GM23248 (cell line): ENCODE measurements around the gene LRAT. TPM values are rescaled to one million over a fixed set of nuclear protein-coding genes. Genes with fewer than 3 reads are reported as not detected.

ENCODE experiments used
- DNase-seq: peaks from one replicate; pipeline ENCODE4 v3.0.0-alpha.2; 2015
- H2AFZ ChIP-seq: fragments of 200-600 bp; sonication (generic); 2 replicates; pipeline ENCODE4 v1.6.1; 2016; ENCODE audit warnings: antibody characterized with exemption
- H3F3A ChIP-seq: fragments of 200-600 bp; sonication (generic); 2 replicates; pipeline ENCODE4 v1.6.1; 2016; ENCODE audit warnings: mild to moderate bottlenecking, antibody characterized with exemption, mixed run types; ENCODE audit not compliant: insufficient read depth
- H3K27ac ChIP-seq: fragments of 200-600 bp; sonication (generic); 2 replicates; pipeline ENCODE4 v1.5.1; 2016; ENCODE audit warnings: mild to moderate bottlenecking
- H3K27me3 ChIP-seq: fragments of 200-600 bp; sonication (generic); replicated peaks from 2 replicates; pipeline ENCODE4 v1.6.1; 2016; ENCODE audit warnings: mild to moderate bottlenecking; ENCODE audit not compliant: insufficient read depth
- H3K36me3 ChIP-seq: fragments of 200-600 bp; sonication (generic); 2 replicates; pipeline ENCODE4 v1.6.1; 2016; ENCODE audit warnings: low read depth, mild to moderate bottlenecking
- H3K4me1 ChIP-seq: fragments of 200-600 bp; sonication (generic); 2 replicates; pipeline ENCODE4 v1.6.1; 2016; ENCODE audit warnings: mild to moderate bottlenecking; ENCODE audit not compliant: insufficient read depth
- H3K4me2 ChIP-seq: fragments of 200-600 bp; sonication (generic); one replicate; pipeline ENCODE4 v1.6.1; 2016; ENCODE audit warnings: mild to moderate bottlenecking; ENCODE audit not compliant: unreplicated experiment
- H3K4me3 ChIP-seq: fragments of 200-600 bp; sonication (generic); 2 replicates; pipeline ENCODE4 v1.5.1; 2016; ENCODE audit warnings: mild to moderate bottlenecking
- H3K79me2 ChIP-seq: fragments of 200-600 bp; sonication (generic); 2 replicates; pipeline ENCODE4 v1.6.1; 2016; ENCODE audit warnings: mild to moderate bottlenecking; ENCODE audit not compliant: insufficient read depth
- H3K9ac ChIP-seq: fragments of 200-600 bp; sonication (generic); 2 replicates; pipeline ENCODE4 v1.6.1; 2016; ENCODE audit warnings: mild to moderate bottlenecking
- H3K9me2 ChIP-seq: fragments of 200-600 bp; sonication (generic); 2 replicates; pipeline ENCODE4 v1.6.1; 2016; ENCODE audit warnings: mixed run types, mild to moderate bottlenecking, moderate library complexity; ENCODE audit not compliant: insufficient read depth
- H3K9me3 ChIP-seq: fragments of 200-600 bp; sonication (generic); one replicate; pipeline ENCODE4 v1.6.1; 2017; ENCODE audit warnings: low read depth
- H4K20me1 ChIP-seq: fragments of 200-600 bp; sonication (generic); 2 replicates; pipeline ENCODE4 v1.6.0; 2016; ENCODE audit not compliant: insufficient read depth
- EZH2 ChIP-seq: fragments of 200-600 bp; sonication (generic); IDR thresholded peaks from 2 replicates; pipeline ENCODE4 v1.6.1; 2018; ENCODE audit warnings: antibody characterized with exemption, mild to moderate bottlenecking; ENCODE audit not compliant: insufficient read depth, poor library complexity, severe bottlenecking
- EZH2phosphoT487 ChIP-seq: fragments of 200-600 bp; sonication (generic); IDR thresholded peaks from 2 replicates; pipeline ENCODE4 v1.6.1; 2018; ENCODE audit warnings: antibody characterized with exemption, moderate library complexity, mild to moderate bottlenecking, low read depth; ENCODE audit not compliant: insufficient read depth
- WGBS, 2 experiments: methylation state at CpG; one replicate each; pipeline ENCODE4 v1.1.6; 2015 to 2017; ENCODE audit warnings: low lambda C conversion rate in 2 of 2, low coverage in 1 of 2; ENCODE audit errors: missing lambda C conversion rate in 2 of 2; 5-methylcytosine and 5-hydroxymethylcytosine counted together
- in situ Hi-C: fragments of 300-500 bp; cut with MboI; formaldehyde crosslinking; loops from 2 replicates; pipeline ENCODE4 v1.15.0; 2020
- polyA plus RNA-seq: library from polyadenylated mRNA; unstranded; fragments of >200 nt; fragmentation: Nextera tagmentation; extraction: Ambion mirVana; gene quantifications from 2 replicates; pipeline ENCODE4 v1.2.1, GENCODE V29; 2016
- total RNA-seq: library from RNA; depleted of rRNA; stranded (reverse); fragments of >200 nt; shearing (Covaris generic); gene quantifications from 2 replicates; pipeline ENCODE4 v1.2.3, GENCODE V29; 2014

The LRAT gene
- total and polyA plus RNA-seq, 2 experiments from 2014 or later: 0.13 TPM; not detected in 1

GRCh38 chr4:154736770-154737169 is 7.0 kb upstream of the LRAT start:
- Histone ChIP-seq H3K9me3 (no peaks in the 10 kb centered on the region), H3K9ac (no peak overlapping the region), H3K79me2 (no peaks in the 10 kb centered on the region), H3K27me3 (peaks cover 18% of the 10 kb centered on the region), H3K4me2 (no peak overlapping the region), H3K4me1 (no peaks in the 10 kb centered on the region), H3F3A (no peaks in the 10 kb centered on the region), H4K20me1 (no peaks in the 10 kb centered on the region), H3K4me3 (no peak overlapping the region), H3K27ac (no peak overlapping the region), H3K9me2 (no peaks in the 10 kb centered on the region), H3K36me3 (no peaks in the 10 kb centered on the region), H2AFZ (no peak overlapping the region)
- WGBS, 2 experiments: 17 to 21% methylated on average over 1 of the region's 1 CpG
- TF ChIP-seq EZH2phosphoT487 (no peak), EZH2 (no peak)
- DNase-seq: no peak
- in situ Hi-C loops: no loop called here

GRCh38 chr4:154738426-154738825 is 5.4 kb upstream of the LRAT start:
- Histone ChIP-seq H3K9me2 (no peaks in the 10 kb centered on the region), H3K27ac (no peak overlapping the region), H3K4me2 (no peak overlapping the region), H3K9ac (no peak overlapping the region), H4K20me1 (no peaks in the 10 kb centered on the region), H3F3A (no peaks in the 10 kb centered on the region), H3K4me1 (no peaks in the 10 kb centered on the region), H3K9me3 (no peaks in the 10 kb centered on the region), H2AFZ (no peak overlapping the region), H3K36me3 (no peaks in the 10 kb centered on the region), H3K79me2 (no peaks in the 10 kb centered on the region), H3K27me3 (peaks cover 33% of the 10 kb centered on the region), H3K4me3 (no peak overlapping the region)
- no peak for DNase-seq
- 2 to 3% methylated on average over 2 of the region's 2 CpGs for WGBS, 2 experiments
- in situ Hi-C loops: no loop called here
- TF ChIP-seq EZH2 (no peak), EZH2phosphoT487 (no peak)

DNA sequence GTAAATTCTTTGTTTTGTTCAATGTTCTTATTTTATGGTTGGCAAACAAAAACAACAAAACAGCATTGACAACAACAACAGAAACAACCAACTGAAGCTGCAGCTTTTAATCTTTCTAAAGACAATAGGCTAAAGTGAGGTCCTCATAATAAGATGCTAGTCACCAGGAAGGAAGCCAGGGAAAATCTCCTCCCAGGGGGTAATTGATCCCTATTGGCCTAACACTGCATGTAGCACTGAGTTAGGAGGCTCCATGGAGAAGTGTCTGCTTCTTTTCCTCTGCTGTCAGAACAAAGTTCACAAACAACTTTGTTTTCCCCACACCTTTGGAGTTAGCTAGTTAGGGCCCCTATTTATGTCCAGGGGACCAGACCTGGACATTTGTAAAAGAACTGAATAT is 4.7 kb upstream of the LRAT start:
- Histone ChIP-seq H2AFZ (no peak overlapping the region), H3K4me2 (no peak overlapping the region), H3K9ac (no peak overlapping the region), H3K79me2 (no peaks in the 10 kb centered on the region), H3K36me3 (no peaks in the 10 kb centered on the region), H3K4me1 (no peaks in the 10 kb centered on the region), H3K9me3 (no peaks in the 10 kb centered on the region), H3F3A (no peaks in the 10 kb centered on the region), H3K9me2 (no peaks in the 10 kb centered on the region), H3K4me3 (no peak overlapping the region), H3K27me3 (peaks cover 40% of the 10 kb centered on the region), H3K27ac (no peak overlapping the region), H4K20me1 (no peaks in the 10 kb centered on the region)
- in situ Hi-C loops: no loop called here
- DNase-seq: no peak
- TF ChIP-seq EZH2: no peak
- no peak for TF ChIP-seq EZH2phosphoT487

GRCh38 chr4:154740462-154740861 is 3.3 kb upstream of the LRAT start:
- H3K4me2 ChIP-seq: no peak overlapping the region
- H3F3A ChIP-seq: no peaks in the 10 kb centered on the region
- DNase-seq: no peak
- H3K4me1 ChIP-seq: no peaks in the 10 kb centered on the region
- TF ChIP-seq EZH2phosphoT487: no peak
- no peak for TF ChIP-seq EZH2
- in situ Hi-C loops: no loop called here
- H2AFZ ChIP-seq: no peak overlapping the region
- H3K27ac ChIP-seq: no peak overlapping the region
- H3K4me3 ChIP-seq: no peak overlapping the region
- no peaks in the 10 kb centered on the region for H3K79me2 ChIP-seq
- WGBS, 2 experiments: 58 to 65% methylated on average over 24 of the region's 24 CpGs
- no peaks in the 10 kb centered on the region for H4K20me1 ChIP-seq
- no peak overlapping the region for H3K9ac ChIP-seq
- H3K9me2 ChIP-seq: no peaks in the 10 kb centered on the region
- H3K9me3 ChIP-seq: no peaks in the 10 kb centered on the region
- H3K27me3 ChIP-seq: peaks cover 48% of the 10 kb centered on the region
- no peaks in the 10 kb centered on the region for H3K36me3 ChIP-seq

DNA sequence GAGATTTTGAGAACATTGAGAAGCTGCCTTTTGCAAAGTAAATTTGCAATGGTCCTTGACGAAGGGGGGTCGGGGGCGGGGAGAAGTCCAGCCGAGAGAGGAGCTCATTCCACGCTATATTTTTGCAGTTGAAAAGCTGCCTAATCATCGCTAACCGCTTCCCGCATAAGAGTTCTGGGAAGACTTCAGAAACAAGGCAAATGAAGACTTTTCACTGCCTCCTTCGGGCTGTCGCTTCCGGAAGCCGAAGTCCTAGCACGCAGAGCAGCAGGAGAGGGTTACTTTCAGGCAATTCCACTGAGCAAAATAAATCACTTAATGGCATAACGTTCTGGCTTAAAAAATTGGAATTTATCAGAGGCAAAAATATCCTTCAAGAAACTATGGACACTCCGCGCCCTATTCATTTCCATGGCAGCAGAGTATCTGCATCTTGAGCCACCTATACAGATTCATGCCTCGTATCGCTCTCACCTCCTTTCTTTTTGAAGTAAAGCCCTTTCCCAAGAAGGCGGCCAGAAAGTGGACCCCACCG is 2.6 kb upstream of the LRAT start:
- H3K4me1 ChIP-seq: no peaks in the 10 kb centered on the region
- TF ChIP-seq EZH2 (no peak), EZH2phosphoT487 (no peak)
- no peaks in the 10 kb centered on the region for H3K36me3 ChIP-seq
- H3K9ac ChIP-seq: no peak overlapping the region
- no peak overlapping the region for H2AFZ ChIP-seq
- H3K27me3 ChIP-seq: peaks cover 55% of the 10 kb centered on the region
- no peaks in the 10 kb centered on the region for H4K20me1 ChIP-seq
- no peak overlapping the region for H3K4me2 ChIP-seq
- no peak overlapping the region for H3K27ac ChIP-seq
- no peaks in the 10 kb centered on the region for H3F3A ChIP-seq
- no peak overlapping the region for H3K4me3 ChIP-seq
- H3K9me3 ChIP-seq: no peaks in the 10 kb centered on the region
- in situ Hi-C loops: no loop called here
- DNase-seq: no peak
- no peaks in the 10 kb centered on the region for H3K9me2 ChIP-seq
- no peaks in the 10 kb centered on the region for H3K79me2 ChIP-seq
- WGBS, 2 experiments: 39% methylated on average over 20 of the region's 20 CpGs
